NCI-H1105 (cell line): ENCODE measurements around the gene NYAP2.
A peak's percentile ranks its signal among the peaks of the same experiment; 100 is the strongest.

Experiments used
- DNase-seq: peaks from one replicate; lab custom pipeline; 2025; lab: John Stamatoyannopoulos, UW

The NYAP2 gene

DNA sequence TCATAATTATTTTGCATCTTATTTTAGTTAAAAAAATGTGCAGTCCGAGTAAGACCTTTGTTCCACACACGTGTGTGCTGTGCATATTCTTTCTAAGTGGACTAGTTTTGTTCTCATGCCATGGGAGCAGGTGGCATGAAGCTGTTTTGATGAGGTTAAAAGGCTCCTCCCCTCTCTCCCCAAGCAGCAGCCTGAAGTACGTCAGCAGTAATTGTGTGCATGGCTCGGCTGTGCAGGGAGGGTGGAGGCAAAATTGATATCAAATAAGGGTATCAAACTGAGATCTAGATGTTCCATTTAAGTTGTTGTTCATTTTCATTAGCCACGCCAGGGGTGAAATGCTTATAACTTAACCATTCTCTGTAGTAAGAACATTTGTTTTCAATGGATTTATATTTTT lies at the start of gene NYAP2:
TSS of gene NYAP2 (plus strand) at position 207 of the 400 bp plus-strand sequence. CDS start 9,171 bp downstream, outside the sequence.
- DNase-seq, result peak; percentile 90

DNA sequence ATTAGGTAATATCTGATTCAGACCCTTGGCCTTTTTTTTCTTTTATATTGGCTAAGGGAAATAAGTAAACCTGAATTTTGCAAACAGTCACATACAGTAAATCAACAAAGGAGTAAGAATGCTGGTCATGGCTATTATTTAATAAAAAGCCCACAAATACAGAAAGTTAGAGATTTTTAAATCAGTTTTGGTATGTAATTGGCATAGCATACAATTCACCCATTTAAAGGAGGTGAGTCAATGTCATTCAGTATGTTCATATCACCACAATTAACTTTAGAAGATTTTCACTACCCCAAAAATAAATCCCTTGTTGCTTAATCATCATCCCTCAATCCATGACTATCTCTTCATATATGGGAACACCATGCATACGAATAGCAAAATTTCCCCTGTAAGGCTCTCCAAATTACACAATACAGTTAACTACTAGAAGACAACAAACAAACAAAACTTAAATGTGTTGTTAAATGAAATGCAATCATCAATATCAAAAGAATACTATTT lies 45.9 kb upstream of the NYAP2 start:
- DNase-seq, result no peak

DNA sequence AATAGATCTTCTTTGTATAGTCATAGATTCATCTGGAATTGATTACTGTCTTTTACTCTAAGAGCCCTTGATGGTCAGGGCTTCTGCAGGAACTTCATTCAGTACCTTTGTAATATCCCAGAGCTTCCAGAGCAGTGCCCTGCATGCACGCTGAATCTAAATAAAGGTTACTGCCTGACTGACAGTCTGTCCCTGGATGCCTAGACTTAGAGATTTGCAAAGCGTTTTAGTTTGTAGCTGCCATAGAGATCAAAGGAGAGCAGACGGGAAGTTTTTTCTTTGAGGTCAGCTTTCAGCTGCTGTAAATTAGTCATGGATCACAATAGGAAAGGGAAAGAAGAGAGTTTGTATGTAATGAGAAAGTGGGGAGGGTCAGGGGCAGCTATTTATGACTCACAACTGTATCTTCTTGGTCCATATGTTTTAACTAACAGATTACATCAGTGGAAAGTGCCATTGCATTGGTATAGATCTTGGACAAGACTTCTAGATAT lies 45.2 kb upstream of the NYAP2 start:
- DNase-seq, result no peak

DNA sequence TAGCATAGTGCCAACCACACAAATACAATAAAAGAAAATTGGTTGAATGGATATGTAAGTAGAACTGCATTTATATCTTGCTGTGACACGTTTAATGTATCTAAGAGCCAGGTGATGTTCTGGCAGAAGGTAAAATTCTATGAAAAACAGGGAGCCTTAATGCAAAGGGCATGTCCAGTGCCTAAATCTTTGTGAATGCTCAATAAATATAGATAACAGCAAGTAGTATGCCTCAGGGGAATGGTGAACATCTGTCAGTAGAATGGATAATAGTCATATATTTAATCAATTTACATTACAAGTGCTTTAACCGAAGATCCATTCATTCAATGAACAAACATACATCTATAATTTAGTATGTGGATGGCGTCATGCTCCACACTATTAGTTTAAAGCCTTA lies 43.7 kb upstream of the NYAP2 start:
- peak; percentile 71 for DNase-seq

DNA sequence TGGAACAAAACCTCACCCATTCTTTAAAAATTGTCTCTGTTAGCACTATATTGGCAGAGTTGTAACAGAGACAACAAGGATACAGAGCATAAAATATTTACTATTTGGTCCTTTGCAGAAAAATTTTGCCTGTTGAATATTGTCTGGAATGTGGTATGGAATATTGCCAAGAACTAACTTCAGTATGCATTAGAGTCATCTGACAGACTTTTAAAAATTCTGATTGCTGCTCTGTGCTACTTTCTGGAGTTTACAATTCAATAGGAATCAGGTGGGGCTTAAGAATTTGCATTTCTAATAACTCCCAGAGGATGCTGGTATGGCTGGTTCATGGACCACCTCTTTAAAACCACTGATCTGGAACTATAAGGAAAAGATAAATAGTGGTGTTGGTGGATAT lies 32.8 kb upstream of the NYAP2 start:
- DNase-seq, result no peak

DNA sequence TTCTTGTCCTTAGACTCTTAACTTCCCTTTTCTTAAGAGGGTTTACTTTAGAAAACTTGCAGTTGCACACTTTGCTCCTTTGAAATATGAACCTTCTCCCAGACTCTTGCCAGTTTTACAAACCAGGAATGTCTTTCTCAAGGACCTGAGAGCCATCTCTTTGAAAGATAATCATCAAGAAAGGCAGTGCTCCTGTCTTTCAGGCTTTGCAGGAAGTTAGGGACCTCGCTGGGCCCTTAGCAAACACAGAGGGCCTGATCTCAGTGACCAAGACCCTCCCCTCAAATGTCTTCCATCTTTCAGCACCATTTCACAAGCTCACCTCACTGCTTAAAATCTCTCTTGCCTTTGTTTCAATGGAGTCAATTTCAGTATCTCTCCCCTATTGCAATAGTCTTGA lies 32.0 kb upstream of the NYAP2 start:
- no peak for DNase-seq

DNA sequence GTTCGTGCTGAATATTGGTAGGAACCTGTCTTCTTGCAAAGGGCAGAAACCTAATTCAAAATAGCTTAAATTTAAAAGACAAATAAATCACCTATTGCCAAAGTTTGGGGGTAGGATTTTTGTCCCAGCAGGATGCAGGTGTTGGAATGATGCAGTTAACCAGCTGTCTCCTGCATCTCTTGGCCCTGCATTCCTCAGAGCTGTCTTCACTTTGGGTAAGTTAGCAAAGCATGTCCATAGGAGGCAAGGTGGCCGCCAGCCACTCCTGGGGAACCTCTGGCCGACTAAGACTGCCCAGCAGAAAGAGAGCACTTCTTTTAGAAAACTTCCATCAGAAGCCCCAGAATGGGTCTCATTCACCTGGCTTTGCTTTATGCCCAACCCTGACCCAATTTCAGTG lies 20.5 kb upstream of the NYAP2 start:
- DNase-seq, result no peak

DNA sequence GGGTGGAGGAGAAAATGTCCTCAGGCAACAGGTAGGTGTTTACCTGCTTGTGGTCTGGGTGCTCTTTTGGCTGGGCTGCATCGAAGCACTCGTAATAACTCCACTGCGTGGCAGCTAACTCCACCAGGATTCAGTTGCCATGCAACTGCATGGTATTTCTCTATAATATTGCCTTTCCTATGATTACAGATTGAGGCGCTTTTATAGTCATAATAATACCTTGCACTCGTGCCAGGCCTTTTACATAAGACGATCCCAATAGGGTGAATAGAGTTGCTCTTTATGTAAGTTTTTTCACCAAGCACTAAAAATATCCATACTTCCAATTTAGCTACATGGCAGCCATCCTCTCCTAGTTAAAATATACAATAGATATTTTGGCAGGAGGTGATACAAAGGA lies 19.7 kb upstream of the NYAP2 start:
- peak; percentile 72 for DNase-seq

DNA sequence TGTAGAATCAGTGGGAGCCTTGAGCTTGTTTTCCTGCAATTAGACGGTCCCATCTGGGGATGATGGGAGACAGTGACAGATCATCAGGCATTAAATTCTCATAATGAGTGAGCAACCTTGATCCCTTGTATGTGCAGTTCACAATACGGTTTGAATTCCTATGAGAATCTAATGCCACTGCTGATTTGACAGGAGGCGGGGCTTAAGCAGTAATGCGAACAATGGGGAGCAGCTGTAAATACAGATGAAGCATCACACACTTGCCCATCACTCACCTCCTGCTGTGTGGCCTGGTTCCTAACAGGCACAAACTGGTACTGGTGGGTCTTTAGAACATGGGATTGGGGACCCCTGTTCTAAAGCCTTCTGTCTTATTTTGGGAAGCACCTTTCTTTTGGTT lies 17.9 kb upstream of the NYAP2 start:
- DNase-seq, result no peak

DNA sequence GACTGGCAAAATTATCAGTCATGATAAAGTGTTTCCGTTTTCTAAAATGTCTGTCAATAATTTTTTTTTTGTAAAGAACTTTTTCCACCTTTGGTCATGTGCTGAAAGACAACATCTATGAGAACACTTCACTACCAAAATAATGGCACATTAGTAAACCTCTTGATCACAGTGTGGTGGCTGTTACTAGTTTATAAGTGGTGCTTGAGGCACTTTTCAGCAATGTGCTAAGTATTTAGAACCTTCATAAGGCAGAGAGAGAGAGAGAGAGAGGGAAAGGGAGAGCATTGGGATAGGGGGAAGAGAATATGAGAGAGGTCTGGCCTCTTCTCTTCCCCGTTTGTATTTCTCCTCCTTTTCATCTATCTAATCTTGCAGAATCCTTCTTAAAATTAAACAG lies 1.1 kb upstream of the NYAP2 start:
- peak; percentile 51 for DNase-seq

DNA sequence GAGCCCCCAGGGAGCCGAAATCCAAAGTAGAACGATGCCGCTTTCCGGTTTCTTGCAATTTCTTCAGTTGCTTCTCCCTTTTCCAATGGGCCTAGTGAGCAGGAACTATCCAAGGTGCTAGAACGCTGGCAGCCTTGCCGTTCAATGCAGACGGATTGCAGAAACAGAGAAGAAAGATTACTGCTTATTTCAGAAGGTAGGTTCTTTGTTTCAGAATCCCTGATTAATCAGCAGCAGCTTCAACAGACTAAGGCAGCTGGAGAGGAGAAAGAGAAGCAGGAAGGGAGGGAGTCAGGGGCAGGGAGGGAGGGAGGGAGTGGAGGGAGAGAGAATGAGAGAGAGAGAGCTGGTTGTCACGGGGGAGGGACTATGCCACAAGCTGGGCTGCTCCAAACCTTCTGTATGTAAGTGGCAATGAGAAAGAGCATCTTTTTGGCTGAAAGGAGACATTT lies 576 bp downstream of the NYAP2 start:
- peak; percentile 66 for DNase-seq

DNA sequence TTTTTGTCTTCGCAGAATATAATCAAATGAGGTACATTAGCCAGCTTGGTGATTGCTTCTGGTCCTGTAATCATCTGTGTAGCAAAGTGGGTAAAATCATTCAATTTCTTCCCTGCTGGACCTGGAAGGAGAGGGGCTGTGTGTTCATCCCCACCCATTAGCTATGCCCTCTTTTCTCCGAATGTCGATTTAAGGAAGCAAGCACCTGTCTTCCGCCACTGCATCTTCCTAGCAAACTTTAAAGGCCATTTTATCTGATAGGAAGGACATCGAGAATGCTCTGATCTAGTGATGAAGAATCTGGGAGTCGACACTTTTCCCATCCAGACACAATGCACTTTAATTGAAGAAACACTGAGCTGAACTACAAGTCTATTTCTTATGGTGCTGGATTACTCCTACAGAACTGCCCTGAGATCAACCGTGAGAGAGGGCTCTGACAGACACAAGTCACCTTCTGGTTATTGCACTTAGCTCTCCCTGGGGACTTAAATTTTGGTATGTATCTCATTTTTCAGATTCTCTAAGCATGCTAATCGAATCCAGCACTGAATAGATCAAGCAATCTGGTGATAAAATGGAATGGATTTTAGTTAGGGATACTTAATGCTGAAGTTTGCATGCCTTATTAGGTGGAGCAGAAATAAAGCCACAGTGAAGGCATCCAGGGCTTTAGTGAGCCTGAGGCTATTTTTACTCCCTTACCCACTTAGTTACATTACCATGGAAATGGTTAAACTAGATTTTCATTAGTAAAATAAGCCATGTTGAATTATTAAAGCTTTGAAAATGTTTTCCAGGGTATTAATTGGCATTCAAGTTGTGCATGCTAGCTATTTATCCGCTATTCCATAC lies 1.3 kb downstream of the NYAP2 start:
- no peak for DNase-seq

DNA sequence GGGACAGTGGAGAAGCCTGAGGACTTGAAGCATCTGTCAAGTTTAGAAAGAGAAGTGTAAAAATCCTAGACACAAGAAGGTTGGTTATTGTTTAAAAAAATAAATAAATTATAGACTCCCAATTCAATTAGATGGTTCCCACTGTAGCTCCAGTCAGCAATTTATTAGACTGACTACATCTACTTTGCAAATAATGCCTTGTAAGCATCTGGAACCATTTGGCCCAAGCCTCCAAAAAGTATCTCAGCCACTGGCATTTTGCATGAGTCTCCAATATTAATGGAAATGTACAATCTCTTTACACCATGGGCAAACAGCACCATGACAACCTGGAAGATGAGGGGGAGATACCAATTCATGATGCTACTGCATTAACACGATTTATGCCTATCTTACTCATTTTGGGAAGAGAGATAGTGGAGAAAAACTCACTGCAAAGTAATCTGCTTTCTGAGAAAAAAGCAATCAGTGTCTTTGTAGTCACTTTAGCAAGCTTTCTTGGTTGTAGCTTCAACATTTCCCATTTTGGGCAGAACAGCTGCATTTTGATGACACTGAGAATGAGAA lies 2.8 kb downstream of the NYAP2 start:
- DNase-seq, result no peak

DNA sequence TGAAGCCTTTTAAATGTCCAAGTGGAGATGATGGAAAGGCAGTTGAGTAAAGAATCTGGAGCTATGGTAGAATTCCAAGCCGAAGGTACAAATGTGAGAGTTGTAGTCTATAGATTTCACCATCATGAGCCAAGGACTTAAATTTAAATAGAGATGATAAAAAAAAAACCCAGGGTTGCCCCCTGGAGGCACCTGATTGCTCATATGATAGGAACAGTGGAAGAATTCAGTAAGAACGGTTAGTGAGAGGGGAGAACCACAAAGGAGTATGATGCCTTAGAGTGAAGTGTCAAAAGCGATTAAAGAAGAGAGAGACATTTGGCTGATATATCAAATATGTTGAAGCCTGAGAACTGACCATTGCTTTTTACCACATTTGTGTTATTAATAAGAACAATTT lies 11.9 kb downstream of the NYAP2 start:
- no peak for DNase-seq

DNA sequence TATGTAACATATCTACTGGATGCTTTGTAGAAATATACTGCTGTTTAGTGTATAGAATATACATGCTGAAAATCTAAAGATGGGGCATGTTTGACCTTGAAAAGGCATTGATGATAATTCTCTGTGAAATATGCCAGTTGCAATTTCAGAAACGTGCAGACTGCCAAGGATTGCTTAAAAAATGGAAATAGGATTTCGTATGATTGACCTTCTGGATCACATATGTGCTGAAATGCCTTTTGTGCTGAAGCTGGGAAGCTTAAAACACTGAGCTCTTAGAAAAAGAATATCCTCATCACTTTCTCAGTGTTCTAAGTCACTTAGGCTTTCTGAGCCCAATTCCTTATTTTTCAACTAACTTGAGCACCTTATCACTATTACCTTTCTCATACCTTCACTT lies 14.3 kb downstream of the NYAP2 start:
- no peak for DNase-seq

DNA sequence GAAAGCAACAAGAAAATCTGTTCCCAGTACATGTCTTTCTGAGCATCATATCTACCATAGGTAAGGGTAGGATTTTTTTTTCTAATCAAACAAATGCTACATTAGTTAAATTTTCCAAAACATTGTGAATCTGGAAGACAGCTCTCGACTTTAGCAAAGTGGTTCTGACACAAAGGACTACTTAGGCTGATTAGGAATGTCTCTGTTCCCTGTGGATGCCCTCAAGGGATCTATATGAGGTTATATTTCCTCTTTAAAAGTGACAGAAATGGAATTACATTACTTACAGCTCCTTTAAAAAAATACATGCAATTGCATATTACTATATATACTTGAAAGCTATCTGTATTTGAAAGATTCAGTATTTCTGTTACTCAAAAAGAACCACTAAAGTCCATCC lies 15.4 kb downstream of the NYAP2 start:
- no peak for DNase-seq

DNA sequence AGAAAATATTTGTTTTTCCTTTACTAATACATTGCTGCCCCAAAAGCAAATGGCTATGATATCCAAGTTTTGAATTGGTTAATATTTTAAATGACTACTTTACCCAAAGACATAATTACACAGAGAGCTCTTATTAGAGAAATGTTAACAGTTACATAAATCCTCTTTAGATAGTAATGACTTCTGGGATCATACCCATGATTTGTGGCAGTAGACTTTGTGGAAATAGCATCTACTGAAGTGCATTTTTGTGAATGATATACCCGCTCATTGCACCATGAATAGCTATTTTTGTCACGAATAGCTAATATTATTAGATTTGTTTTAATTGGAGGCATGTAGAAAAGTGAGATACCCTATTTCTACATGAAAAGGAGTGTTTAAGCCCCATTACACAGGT lies 15.8 kb downstream of the NYAP2 start:
- no peak for DNase-seq

DNA sequence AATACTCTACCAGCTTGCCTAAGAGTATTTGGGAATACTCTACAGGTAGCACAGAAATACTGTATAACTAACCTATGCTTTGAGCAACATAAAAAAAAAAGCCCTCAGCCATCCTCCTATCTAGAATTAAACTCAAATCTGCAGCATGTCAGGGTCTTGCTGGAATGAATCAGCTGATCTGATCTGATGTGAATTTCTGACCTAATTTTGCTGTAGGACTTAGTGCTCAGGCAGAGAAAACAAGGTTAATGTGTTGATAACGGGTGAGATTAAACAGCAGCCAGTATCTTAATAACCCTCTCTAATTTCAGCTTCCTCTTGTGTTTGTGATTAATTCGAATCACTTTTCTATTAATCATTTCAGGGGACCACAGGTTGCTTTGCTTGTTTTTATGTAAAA lies 16.3 kb downstream of the NYAP2 start:
- no peak for DNase-seq

DNA sequence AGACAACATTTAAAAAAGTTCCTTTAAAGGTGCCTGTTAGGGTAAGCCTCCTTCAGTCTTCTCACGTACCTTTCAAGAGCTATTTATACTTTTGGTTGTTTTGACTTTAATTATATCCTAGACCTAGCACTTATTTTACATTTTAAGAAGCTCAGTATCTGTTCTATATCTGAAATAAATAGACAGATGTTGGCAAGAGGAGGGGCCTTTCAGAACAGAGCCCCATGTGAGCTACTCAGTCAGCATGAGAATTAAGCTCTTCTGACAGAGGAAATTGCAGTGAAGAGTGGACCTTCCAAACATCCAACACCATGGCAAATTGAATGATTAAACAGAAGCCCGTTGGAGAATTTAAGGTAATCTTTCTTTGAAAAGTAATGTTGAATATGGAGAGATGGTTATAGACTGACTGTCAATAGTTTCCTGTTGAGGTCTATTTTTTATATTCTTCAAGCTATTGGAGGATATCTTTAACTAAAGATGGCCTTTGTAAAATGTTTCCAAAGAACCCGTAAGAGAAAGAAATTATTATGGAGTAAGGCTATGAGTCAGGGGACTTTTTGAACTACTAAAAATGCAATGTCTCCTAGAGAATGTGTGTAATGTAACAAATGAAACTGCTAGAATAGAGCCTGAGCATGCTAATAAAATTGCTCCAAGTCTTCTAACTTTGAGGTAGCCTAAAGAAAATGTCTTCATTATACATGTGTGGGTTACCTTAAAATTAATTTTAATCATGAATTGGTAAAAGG lies 17.3 kb downstream of the NYAP2 start:
- DNase-seq, result no peak

DNA sequence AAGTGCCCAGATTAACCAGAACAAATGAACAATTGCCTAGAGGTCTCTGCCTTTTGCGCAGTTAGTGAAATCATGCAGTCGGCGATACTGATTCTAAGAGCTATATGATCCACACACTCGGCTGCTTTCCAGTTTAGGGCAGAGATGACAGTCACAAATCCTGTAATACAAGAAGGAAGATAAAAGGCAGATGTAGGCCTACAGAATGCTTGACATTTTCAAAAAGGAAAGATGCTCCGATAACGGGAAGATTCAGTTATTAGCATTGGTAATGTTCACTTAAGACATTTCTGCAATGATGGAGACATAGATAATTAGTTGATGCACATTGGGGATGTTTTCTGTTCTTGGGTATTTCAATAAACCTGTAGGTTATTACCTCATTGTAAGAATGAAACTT lies 19.5 kb downstream of the NYAP2 start:
- no peak for DNase-seq

DNA sequence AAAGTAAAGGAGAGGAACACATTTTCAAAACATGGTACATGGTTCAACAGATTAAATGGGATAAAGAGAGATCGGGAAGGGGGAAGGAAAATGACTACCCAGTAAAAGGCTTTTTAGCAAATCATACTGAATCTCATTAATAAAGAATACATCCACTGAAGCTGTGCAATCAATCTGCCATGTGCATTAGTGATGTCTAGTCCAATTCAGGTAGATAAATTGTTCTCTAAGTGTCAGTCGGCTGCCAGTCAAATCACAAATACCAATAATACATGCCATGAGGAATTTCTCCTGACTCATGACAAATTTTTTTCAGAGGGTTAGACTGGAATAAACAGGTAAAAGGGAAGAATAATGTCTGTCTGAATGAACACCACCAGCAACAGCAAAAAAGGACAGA lies 22.6 kb downstream of the NYAP2 start:
- no peak for DNase-seq

DNA sequence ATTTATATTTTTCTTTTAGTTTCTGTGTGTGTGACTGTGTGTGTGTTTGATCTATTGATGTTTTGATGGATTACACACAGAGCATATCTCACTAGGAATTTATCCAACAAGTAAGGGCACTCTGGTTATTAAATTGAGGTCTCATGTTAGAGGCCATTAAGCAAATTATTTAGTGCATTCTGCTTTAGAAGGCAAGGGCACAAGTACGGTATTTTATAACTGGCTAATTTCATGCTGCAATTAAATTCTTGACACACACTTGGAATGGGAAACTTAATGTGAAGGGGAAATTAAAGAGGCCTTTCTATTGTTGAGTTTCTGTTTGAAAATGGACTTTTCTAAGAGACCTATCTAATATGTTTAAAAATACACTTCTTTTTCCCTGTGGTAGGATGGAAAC lies 25.8 kb downstream of the NYAP2 start:
- peak; percentile 61 for DNase-seq

DNA sequence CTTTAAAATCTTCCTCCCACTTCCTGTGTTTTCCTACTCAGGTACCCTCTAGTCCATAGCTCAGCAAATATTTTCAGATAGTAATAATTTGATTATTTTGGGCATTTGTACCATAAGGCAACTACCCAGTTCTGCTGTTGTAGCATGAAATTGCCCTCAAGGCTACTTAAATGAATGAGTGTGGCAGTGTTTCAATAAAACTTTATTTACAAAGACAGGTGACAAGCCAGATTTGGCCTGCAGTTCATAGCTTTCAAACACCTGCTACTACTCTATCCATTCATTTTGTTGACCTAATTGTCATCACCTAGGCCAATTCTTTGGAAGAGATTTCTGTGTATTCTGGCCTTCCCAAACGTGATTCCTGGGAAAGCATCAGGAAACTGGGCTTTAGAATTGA lies 28.9 kb downstream of the NYAP2 start:
- DNase-seq, result no peak
